GM12878 (cell line): ENCODE results near the gene PIGS. TPM values are rescaled to one million over a fixed set of nuclear protein-coding genes. Genes with fewer than 3 reads are reported as not detected.
A peak's percentile ranks its signal among the peaks of the same experiment; 100 is the strongest.

Experiments
- ATF7 ChIP-seq: fragments of 450-650 bp; IDR thresholded peaks from 2 replicates; pipeline ENCODE4 v1.6.1; 2016; ENCODE audit warnings: low read depth, mild to moderate bottlenecking
- BCL11A ChIP-seq: IDR thresholded peaks from 2 replicates; pipeline ENCODE4 v1.6.1; 2011; ENCODE audit warnings: low read depth, low read length
- CEBPB ChIP-seq, 2 experiments: fragments of 150-350 bp in 1 of 2; IDR thresholded peaks; 2 replicates each; pipeline ENCODE4 v1.6.1; 2012 to 2014; ENCODE audit warnings: low read depth in 2 of 2, low read length in 2 of 2, borderline replicate concordance in 1 of 2, inconsistent platforms in 1 of 2
- E4F1 ChIP-seq: fragments of 450-650 bp; IDR thresholded peaks from 2 replicates; pipeline ENCODE4 v1.6.1; 2018; ENCODE audit warnings: borderline replicate concordance, mild to moderate bottlenecking; ENCODE audit not compliant: partially characterized antibody
- EED ChIP-seq: sonication (generic); IDR thresholded peaks from 2 replicates; pipeline ENCODE4 v1.6.1; 2016; ENCODE audit warnings: antibody characterized with exemption, low read depth
- ESRRA ChIP-seq: IDR thresholded peaks from 2 replicates; pipeline ENCODE4 v1.6.1; 2012; ENCODE audit warnings: mild to moderate bottlenecking, low read length, improper control_type of control experiment
- GABPA ChIP-seq: IDR thresholded peaks from 2 replicates; pipeline ENCODE4 v1.6.1; 2014; ENCODE audit warnings: antibody characterized with exemption, low read depth, mild to moderate bottlenecking, inconsistent platforms
- NFIC ChIP-seq: IDR thresholded peaks from 2 replicates; pipeline ENCODE4 v1.6.1; 2012; ENCODE audit warnings: low read depth, mild to moderate bottlenecking, inconsistent platforms, low read length, moderate library complexity
- NRF1 ChIP-seq: conservative IDR thresholded peaks from 2 replicates; pipeline ENCODE4 v1.6.1; 2011; ENCODE audit warnings: mild to moderate bottlenecking, low read depth, low read length, improper control_type of control experiment
- PAX5 ChIP-seq: IDR thresholded peaks from 2 replicates; pipeline ENCODE4 v1.6.1; 2011; ENCODE audit warnings: low read depth, low read length, borderline replicate concordance
- PAX8 ChIP-seq: fragments of 450-650 bp; IDR thresholded peaks from 2 replicates; pipeline ENCODE4 v1.6.1; 2017; ENCODE audit warnings: mild to moderate bottlenecking, moderate library complexity
- PML ChIP-seq: IDR thresholded peaks from 2 replicates; pipeline ENCODE4 v1.6.1; 2012; ENCODE audit warnings: low read length, inconsistent platforms
- SMAD1 ChIP-seq: fragments of 450-650 bp; IDR thresholded peaks from 2 replicates; pipeline ENCODE4 v1.6.1; 2018; ENCODE audit warnings: mild to moderate bottlenecking, low read depth; ENCODE audit not compliant: partially characterized antibody
- SMARCA5 ChIP-seq: fragments of 450-650 bp; IDR thresholded peaks from 2 replicates; pipeline ENCODE4 v1.6.1; 2017; ENCODE audit warnings: mild to moderate bottlenecking
- TCF7 ChIP-seq: IDR thresholded peaks from 2 replicates; pipeline ENCODE4 v1.6.1; 2014; ENCODE audit warnings: antibody characterized with exemption, borderline replicate concordance
- USF2 ChIP-seq: IDR thresholded peaks from 2 replicates; pipeline ENCODE4 v1.6.1; 2011; ENCODE audit warnings: low read depth, low read length, improper control_type of control experiment, borderline replicate concordance
- polyA plus RNA-seq, 11 experiments: library from polyadenylated mRNA; depleted of rRNA in 4 of 11; unstranded in 6 of 11; stranded (reverse) in 5 of 11; fragments of >200 nt; fragmentation: Nextera tagmentation in 4 of 11; fragmentation: Illumina TruSeq in 1 of 11; extraction: Ambion mirVana in 4 of 11; extraction: Trizol in 1 of 11; gene quantifications; 1 replicate in 1 of 11; 2 replicates in 10 of 11; pipeline versions ENCODE4 v1.2.1 to v1.2.3, GENCODE V29; 2011 to 2016; ENCODE audit warnings: inconsistent platforms in 2 of 11, missing spikeins in 2 of 11, low read depth in 1 of 11
- total RNA-seq, 4 experiments: library from RNA; depleted of rRNA in 3 of 4; stranded (reverse); fragments of >200 nt in 3 of 4; fragmentation: Illumina TruSeq in 1 of 4; extraction: Trizol in 1 of 4; gene quantifications; 2 replicates each; pipeline versions ENCODE4 v1.2.1 to v1.2.3, GENCODE V29; 2013 to 2021
- TF ChIP-seq, protein P1 (sequence below): fragments of 450-650 bp; IDR thresholded peaks from 2 replicates; pipeline ENCODE4 v1.6.1; 2017; ENCODE audit warnings: mild to moderate bottlenecking, moderate library complexity
- TF ChIP-seq, protein P2 (sequence below): IDR thresholded peaks from 2 replicates; pipeline ENCODE4 v1.6.1; 2012; ENCODE audit warnings: low read depth, low read length, improper control_type of control experiment
- TF ChIP-seq, protein P3 (sequence below): IDR thresholded peaks from 2 replicates; pipeline ENCODE4 v1.6.1; 2012; ENCODE audit warnings: low read depth, low read length, improper control_type of control experiment
- TF ChIP-seq, protein P4 (sequence below): IDR thresholded peaks from 2 replicates; pipeline ENCODE4 v1.6.1; 2012; ENCODE audit warnings: low read length, inconsistent platforms

Gene PIGS
- total and polyA plus RNA-seq, 10 of the 15 experiments (the other 5 are each of a cell fraction or from before 2014, with no cell fraction given) = 27.5 to 73.7 (median 50.7) TPM

GRCh38 chr17:28599311-28600184, 28.2 kb upstream of the PIGS start (continued):
- TF ChIP-seq, protein P1, sequence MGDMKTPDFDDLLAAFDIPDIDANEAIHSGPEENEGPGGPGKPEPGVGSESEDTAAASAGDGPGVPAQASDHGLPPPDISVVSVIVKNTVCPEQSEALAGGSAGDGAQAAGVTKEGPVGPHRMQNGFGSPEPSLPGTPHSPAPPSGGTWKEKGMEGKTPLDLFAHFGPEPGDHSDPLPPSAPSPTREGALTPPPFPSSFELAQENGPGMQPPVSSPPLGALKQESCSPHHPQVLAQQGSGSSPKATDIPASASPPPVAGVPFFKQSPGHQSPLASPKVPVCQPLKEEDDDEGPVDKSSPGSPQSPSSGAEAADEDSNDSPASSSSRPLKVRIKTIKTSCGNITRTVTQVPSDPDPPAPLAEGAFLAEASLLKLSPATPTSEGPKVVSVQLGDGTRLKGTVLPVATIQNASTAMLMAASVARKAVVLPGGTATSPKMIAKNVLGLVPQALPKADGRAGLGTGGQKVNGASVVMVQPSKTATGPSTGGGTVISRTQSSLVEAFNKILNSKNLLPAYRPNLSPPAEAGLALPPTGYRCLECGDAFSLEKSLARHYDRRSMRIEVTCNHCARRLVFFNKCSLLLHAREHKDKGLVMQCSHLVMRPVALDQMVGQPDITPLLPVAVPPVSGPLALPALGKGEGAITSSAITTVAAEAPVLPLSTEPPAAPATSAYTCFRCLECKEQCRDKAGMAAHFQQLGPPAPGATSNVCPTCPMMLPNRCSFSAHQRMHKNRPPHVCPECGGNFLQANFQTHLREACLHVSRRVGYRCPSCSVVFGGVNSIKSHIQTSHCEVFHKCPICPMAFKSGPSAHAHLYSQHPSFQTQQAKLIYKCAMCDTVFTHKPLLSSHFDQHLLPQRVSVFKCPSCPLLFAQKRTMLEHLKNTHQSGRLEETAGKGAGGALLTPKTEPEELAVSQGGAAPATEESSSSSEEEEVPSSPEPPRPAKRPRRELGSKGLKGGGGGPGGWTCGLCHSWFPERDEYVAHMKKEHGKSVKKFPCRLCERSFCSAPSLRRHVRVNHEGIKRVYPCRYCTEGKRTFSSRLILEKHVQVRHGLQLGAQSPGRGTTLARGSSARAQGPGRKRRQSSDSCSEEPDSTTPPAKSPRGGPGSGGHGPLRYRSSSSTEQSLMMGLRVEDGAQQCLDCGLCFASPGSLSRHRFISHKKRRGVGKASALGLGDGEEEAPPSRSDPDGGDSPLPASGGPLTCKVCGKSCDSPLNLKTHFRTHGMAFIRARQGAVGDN = no peak
- TF ChIP-seq CEBPB (IDR thresholded peaks at IDR 0.05; ENCODE audit: borderline replicate concordance in 1 of 2, low read depth in 2 of 2, low read length in 2 of 2) (no peak), E4F1 (no peak), TCF7 (no peak), SMAD1 (peak; percentile 2), NFIC (no peak), GABPA (no peak), PAX5 (no peak), EED (peak; percentile 48), USF2 (no peak), BCL11A (no peak), PML (no peak), SMARCA5 (peak; percentile 51; the same call in 1 of the 2 replicates), ATF7 (peak; percentile 64; the same call in 1 of the 2 replicates), ESRRA (no peak), PAX8 (no peak), NRF1 (no peak)
- TF ChIP-seq, protein P2, sequence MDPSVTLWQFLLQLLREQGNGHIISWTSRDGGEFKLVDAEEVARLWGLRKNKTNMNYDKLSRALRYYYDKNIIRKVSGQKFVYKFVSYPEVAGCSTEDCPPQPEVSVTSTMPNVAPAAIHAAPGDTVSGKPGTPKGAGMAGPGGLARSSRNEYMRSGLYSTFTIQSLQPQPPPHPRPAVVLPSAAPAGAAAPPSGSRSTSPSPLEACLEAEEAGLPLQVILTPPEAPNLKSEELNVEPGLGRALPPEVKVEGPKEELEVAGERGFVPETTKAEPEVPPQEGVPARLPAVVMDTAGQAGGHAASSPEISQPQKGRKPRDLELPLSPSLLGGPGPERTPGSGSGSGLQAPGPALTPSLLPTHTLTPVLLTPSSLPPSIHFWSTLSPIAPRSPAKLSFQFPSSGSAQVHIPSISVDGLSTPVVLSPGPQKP = no peak
- TF ChIP-seq, protein P3, sequence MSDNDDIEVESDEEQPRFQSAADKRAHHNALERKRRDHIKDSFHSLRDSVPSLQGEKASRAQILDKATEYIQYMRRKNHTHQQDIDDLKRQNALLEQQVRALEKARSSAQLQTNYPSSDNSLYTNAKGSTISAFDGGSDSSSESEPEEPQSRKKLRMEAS = no peak
- TF ChIP-seq, protein P4, sequence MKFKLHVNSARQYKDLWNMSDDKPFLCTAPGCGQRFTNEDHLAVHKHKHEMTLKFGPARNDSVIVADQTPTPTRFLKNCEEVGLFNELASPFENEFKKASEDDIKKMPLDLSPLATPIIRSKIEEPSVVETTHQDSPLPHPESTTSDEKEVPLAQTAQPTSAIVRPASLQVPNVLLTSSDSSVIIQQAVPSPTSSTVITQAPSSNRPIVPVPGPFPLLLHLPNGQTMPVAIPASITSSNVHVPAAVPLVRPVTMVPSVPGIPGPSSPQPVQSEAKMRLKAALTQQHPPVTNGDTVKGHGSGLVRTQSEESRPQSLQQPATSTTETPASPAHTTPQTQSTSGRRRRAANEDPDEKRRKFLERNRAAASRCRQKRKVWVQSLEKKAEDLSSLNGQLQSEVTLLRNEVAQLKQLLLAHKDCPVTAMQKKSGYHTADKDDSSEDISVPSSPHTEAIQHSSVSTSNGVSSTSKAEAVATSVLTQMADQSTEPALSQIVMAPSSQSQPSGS = 0 out of 2 replicates have a peak, but pooled peaks have one; percentile 38
